HG02885 (cell line): ENCODE results near the gene MED26.

ENCODE experiments used
- ATAC-seq: cut with Tn5 transposase; IDR thresholded peaks from one replicate; pipeline ENCODE4 v1.9.1; 2021; ENCODE audit warnings: mild to moderate bottlenecking; ENCODE audit not compliant: unreplicated experiment, poor library complexity

The MED26 gene

DNA sequence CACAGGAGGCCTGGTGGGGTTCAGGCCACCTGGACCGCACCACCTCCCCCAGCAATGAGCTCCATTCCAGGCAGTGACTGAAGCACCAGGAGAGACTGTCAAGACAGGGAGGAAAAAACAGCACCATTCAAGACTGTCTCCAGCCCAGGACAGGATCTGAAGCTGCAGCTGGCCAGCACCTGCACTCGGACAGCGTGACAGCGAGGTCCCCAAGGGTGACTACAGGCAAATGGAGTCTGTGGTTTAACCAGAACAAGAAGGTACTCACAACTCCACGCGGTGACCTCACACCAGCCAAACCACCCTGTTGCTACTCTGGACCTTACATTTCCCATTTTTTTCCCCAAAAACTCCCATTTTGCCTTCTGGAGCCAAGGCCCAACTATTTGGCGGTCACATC, 9.8 kb downstream of the MED26 start:
- no peak for ATAC-seq

DNA sequence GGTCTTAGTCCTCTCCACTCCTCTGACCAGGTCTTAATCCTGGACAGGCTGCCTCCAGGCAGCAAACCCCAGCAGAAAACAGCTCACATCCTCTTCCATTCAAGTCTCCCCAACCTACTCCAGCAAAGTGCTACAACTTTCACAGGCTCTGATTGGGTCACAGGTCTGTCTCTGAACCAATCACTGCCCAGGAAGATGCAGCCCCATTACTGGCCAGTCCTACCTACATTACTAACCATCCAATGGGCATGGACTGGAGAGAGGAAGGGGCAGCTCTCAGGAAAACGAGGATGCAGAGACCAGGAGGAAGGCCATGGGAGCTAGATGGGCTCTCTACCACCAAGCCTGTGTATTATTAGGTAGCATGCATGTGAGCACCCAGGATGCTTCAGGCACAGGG, 12.2 kb downstream of the MED26 start:
- no peak for ATAC-seq

DNA sequence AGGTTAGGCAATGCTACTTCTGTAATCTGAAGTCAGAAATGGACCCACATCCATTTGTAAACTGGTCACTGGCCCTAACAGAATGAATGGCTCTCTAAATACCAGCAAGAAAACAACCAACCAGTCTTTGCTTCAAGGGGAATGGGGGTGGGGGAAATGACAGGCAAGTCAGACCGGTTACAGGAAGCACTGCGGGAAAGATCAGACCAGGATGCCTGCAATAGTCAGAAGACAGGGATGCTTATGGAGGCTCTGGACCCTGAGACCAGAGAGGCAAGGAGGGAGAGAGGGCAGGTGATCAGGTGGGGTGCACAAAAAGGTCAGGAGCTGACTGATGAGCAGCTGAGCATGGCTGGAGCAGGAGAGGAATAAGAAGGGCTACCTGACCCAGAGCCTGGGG, 13.1 kb downstream of the MED26 start:
- no peak for ATAC-seq

DNA sequence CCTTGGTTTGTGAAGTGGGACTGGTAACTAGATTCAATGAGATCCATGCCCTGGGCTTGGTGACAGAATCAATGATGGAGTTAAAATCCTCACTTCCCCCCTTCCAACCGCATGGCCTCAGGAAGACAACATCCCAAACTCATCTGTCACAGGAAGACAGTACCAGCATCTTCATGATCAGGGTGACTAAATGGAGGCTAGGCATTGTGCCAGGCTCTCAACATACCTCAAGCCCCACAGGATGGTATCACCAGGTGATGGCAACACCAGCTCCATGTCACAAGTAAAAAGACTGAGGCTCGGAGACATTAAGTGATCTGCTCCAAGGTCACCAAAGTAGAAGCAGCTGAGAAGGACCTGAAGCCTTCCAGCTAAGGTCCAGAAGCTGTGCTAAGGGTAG, 14.2 kb downstream of the MED26 start:
- ATAC-seq, result no peak

DNA sequence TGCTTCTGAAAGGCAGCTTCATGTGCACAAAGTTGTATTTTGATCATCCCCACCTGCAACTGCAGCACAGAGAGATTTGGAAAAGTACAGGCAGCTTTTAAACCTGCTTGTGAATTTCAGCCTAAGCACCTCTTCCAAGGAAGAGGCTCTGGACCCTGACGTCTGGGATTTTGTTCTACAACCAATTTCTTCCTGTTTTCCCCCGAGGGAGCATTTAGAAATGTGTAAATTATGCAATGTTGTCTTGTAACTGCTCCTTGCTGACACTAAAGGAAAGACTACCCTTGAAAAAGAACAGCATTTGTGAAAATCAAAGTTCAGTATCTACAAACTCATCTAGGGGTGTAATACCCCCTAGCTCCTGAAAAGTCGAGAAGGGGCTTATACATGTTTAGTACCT, 15.4 kb downstream of the MED26 start:
- ATAC-seq, result no peak

DNA sequence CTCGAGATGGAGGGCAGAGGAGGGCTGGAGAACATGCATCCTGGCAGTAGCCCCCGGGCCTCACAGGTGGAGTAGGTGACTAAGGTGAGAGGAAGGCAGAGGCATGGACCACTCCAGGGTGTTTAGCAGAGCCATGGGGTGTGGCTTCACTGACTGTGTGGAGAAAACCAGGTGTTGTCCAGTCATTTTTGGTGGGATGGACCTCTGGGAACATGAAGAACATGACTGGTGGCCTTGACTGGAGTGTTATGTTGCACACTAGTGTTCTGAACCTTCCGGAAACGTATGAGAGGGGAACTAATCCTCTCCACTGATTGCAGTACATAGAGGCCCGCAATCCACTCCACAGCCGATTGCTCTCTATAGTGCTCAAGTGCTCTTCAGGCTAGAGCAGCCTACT, 16.9 kb downstream of the MED26 start:
- no peak for ATAC-seq

DNA sequence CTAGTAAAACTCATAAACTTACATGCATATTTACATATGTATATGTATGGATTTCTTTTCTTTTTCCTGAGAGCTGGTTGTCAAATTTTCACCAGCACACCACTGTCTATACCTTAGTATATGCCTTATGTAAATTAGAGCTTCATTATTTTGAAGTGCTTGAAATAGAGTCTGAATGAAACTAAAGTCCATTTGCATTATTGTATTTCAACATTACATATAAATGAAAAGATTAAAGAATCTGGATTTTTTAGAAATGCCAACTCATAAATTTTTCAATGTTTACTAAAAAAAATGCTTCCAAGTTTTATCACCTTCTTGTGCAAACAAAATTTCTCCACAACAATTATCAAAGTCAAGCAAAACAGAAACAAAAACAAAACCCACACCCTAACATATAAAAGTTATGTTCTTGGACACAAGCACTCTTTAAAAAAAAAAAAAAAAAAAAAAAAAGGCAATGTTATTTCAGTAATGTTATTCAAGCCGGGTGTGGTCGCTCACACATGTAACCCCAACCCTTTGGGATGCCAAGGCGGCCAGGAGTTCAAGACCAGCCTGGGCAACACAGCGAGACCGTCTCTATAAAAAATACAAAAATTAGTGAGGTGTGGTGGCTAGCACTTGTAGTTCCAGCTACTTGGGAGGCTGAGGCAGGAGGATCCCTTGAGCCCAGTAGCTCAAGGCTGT, 18.3 kb downstream of the MED26 start:
- ATAC-seq, result no peak

DNA sequence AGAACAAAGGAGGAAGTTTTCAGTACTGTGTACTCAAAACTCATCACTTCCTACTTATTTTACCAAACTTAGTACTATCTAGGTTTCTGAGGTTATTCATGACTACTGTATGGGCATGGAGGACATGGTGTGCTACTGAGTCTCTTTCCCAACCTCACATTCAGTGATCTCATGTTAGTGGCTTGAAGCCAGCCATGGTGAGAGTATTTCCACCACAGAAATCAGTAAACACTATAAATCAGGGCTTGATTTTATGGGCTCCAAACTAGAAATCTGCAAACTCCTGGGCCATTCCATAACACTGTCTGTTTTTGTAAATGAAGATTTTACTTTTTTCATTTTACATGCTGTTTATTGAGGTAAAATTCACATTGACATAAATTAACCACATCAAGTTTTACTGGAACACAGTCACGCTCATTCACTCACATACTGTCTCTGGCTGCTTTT, 19.7 kb downstream of the MED26 start:
- no peak for ATAC-seq

DNA sequence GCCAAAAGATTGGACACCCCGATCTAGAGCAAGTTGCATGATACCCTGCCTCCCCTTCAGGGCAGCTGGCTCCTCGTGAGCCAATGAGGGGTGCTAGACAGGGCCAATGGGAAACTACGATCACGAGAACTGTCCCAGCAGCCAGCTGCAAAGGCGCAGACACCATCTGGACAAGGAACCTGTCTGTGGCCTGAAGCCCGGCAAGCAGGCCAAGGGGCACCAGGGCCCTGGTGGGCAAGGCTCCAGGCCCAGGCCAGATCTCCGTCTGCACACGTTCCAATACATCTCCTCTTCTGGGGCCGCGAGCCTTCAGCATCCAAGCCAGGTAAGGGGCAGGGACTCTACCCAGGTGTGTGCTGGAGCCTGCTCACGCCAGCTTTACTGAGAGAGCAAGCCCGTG, 20.2 kb downstream of the MED26 start:
- no peak for ATAC-seq

DNA sequence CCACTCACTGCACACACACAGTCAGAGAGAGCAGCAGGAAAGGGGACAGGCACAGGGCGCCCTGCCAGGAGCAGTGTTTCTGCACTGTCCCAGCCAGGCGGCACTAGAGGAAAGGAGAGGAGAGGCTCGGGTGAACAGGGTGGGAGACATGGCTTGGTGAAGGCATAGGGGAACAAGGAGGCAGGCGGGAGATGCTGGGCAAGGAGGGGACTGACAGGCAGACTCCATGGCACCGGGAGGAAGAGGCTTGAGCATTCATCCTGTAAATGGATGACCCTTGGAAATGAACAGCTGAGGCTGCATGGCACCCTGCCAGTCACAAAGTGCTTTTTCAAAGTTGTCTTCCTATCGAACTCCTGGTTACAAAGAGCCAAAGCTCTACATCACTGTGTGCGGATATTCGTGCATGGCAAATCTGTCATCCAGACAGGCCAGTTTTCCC, 22.4 kb downstream of the MED26 start:
- ATAC-seq, result no peak

DNA sequence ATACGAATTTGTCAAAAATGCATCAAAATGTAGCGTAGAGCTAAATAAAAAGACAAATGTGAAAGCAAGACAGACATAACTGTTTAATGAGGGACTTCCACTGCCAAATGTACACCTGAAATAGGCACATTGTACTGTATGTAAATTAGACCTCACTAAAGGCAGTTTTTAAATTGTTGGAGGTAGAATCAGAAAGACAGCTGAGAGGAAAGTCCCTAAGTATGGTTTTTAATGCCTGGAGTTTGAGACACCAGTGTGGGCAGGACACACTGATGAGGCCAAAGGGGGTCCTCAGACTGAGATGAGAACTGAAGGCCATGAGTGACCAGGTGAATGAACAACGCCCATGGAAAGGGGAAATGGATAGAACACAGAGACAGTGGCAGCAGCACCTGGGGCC, 22.9 kb downstream of the MED26 start:
- no peak for ATAC-seq

DNA sequence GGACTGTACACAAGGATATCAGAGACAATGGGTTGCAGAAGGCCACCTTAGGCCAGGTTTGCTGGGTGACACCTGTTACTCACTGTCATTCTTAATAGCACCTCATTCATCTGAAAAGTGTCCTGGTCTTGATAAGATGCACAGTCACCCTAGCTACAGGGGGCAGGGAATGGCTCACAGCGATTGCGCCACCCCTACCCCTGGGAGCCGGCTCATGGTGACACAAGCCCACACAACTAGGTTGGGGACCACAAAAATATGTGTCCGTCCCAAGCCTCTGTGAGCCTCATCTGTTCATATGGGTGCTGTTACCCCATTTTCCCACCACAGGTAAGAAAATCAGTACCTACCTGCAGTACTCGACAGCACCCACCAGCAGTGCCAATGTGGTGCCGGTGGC, 23.4 kb downstream of the MED26 start:
- no peak for ATAC-seq

DNA sequence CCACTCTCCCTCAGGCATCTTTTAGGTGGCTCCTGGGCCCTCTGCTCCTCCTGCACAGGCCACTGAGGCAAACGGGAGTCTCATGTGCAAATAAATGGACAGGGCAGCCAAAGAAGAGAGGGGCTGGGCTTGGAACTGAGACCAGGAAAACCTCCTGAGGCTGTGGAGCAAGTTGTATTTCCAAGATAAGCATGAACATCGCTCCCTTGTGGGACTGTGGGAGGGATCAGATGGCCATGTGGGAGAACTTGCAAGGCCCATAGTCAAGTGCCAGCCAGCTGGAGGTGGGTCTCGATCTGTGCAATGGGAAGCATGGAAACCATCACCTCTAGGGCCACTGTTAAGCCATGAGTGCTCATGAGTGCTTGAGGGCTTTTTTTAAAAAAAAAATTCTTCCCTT, 24.9 kb downstream of the MED26 start:
- ATAC-seq, result no peak

DNA sequence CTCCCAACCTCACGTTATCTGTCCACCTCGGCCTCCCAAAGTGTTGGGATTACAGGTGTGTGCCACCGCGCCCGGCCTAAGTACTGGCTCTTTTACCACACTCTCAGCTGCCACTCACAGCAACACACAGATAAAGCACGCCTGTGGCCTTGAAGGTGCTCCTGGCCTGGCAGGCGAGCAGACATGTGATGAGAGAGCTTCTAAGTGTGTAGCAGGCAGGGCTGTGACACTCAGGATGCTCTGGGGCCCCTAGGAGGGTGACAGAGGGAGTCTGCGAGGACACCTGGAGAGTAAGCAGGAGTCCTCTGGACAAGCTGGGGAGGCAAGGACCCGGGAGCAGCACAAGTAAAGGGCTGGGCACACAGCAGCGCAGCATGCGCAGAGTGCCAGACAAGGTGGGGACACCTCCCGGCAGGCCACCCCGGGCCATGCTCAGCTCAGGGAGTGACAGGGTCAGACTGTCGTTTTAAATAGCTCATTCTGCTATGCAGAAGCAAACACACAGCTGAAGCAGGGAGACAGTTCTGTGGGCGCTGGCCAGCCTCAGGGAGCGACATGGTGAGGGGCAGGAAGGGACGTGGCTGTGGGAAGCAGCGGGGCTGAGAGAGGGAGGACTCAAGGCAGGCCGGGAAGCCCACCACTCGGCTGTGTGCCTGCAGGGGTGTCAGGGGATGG, 26.5 kb downstream of the MED26 start:
- ATAC-seq, result no peak

DNA sequence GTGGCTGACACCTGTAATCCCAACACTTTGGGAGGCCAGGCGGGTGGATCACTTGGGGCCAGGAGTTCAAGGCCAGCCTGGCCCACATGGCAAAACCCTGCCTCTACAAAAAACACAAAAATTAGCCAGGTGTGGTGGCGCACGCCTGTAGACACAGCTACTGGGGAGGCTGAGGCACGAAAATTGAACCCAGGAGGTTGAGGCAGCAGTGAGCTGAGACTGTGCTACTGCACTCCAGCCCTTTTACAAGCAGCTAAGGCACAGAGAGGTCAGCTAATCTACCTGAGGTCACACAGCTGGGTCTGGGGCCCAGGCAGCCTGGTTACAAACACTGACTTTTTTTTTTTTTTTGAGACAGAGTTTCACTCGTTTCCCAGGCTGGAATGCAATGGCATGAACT, 27.2 kb downstream of the MED26 start:
- no peak for ATAC-seq

DNA sequence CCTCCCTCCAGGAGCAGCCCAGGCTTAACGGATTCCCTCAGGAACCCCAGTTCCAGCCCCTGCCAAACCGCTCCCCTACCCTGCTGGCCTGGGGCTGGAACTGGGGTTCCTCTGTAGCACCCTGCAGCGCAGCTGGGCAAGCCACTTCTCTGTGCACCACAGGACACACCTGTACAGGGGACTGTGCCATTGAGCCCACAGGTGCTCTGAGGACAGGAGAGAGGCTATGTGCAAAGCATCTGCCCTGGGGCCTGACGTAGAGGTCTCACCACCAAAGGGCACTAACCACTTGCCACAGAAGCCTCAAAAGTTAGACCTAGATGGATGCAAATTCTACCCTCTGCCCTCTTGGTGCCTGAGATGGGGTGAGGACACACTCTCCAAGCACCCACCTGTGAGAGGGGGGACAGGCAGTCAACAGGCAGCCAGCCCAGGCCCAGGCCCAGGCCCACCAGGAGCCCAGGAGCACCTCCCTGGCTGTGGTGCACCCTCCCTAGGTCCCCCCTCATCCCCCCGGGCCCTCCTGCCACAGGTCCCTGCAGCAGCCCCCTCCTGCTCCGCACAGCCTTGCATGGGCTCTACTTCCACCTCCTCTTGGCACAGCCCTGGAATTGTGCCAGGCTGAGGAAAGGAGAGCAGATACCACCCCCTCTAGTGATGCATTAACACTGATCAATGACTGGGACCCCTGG, 28.2 kb downstream of the MED26 start:
- no peak for ATAC-seq

DNA sequence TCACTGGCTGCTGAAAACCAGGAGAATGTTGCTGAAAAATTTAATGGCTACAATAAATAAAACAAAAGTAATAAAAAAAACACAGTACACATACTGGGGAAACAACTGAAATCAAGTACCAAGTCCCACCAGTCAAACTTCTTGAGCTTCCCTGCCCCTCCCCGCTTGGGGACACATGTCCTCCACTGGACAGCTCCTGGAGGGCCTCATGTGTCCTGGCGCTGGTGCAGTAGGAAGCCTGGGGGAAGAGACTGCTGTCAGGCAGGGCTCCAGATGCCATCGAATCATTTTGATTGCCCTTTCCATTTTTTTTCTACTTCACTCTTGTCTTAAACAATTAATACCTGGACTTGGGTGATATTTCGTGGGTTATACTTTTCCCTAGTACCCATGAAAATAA, 29.2 kb downstream of the MED26 start:
- ATAC-seq, result no peak

DNA sequence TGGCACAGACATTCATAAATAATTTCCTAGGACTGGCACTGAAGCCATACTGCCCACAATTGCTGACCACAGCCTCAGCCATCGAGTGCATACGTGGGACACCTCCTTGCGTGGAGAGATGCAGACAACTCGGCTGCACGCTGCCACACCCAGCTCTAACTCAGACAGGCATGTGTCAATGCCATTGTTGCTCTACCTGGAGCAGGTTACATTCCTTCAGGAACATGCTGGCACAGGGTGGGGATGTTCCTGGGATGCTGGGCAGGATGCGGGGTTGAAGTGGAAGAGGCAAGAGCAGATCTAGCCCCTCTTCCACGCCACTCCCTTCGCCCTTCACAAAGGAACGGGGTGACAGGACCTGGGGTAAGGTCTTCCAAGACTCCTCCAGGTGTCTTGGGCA, 31.6 kb downstream of the MED26 start:
- ATAC-seq, result no peak

DNA sequence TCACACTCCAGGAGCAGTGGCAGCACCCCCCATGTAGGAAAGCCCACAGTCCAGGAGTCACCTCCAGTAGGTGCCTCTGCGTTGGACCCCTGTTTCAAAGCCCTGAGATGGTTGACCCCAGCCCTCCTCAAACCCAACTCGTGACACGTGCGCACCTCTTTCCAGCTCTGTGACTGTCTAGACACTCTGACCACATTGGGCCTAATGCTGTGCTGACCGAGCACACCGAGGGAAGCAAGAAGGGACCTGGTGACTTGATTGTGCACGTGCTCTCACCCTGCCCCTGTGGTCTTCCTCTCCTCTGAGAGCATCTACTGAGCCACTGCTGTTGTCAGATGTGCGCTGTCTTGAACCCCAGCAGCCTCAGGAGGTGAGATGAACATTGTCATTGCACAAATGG, 32.9 kb downstream of the MED26 start:
- no peak for ATAC-seq

DNA sequence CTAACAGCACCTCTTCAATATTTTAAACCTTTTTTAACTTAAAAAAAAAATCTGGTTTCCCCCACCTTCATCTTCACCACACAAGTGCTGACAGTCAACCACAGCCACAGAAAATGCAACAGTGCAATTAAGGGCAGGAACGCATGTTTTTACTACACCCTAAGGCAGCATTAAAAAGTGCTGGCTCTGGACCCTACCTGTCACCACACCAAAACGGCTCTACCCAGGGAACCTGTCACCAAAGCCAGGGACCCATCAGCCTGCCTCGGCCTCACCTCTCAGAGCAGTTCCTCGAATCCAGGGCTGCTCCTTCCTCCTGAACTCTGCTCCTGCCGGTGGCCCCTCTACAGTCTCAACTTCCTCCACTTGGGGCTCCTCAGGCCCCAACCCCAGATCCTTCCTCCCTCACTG, 33.3 kb downstream of the MED26 start:
- ATAC-seq, result no peak

DNA sequence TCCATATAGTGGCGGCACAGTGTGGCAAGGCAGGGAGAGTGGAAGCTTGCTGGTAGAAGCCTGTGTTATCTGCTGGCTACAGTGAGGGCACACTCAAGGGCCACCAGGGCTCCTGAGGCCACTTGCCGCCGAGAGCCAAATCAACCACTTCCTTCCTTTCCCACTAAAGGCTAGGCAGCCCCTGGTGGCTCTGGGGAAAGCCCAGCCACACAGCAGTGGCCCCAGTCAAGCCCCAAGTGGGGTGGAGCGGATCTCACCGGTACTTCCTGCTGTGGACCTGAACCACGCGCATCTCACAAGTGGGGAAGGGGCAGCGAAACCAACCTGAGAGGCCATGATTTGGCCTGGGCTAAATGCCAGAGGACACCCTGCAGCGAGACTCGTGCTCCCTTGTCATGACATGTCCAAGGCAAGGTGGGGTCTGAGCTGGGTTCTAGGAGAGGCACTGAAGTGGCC, 33.8 kb downstream of the MED26 start:
- peak; percentile 46 for ATAC-seq

DNA sequence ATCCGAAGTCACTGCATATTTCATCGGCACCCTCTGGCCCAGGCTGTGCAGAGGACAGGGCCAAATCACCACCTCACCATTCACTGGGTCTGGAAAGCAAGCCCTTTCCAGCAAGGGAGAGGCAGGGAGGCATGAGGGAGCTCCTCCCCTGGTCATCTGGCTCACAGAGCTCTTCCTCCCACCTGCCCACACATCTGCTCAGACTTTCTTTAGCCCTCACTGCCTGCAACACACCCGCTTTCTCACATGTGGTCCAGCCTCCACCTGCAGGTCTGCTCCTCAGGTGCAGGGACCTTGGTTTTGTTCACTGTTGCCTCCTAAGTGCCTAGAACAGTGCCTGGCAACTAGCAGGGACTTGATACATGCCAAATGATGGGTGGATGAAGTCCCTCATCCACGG, 34.8 kb downstream of the MED26 start:
- ATAC-seq, result no peak
